GM23248 (cell line): ENCODE data around the gene CCDC69. TPM values are rescaled to one million over a fixed set of nuclear protein-coding genes. Genes with fewer than 3 reads are reported as not detected.

Experiments
- DNase-seq: peaks from one replicate; pipeline ENCODE4 v3.0.0-alpha.2; 2015
- H2AFZ ChIP-seq: fragments of 200-600 bp; sonication (generic); 2 replicates; pipeline ENCODE4 v1.6.1; 2016; ENCODE audit warnings: antibody characterized with exemption
- H3F3A ChIP-seq: fragments of 200-600 bp; sonication (generic); 2 replicates; pipeline ENCODE4 v1.6.1; 2016; ENCODE audit warnings: mild to moderate bottlenecking, antibody characterized with exemption, mixed run types; ENCODE audit not compliant: insufficient read depth
- H3K27ac ChIP-seq: fragments of 200-600 bp; sonication (generic); 2 replicates; pipeline ENCODE4 v1.5.1; 2016; ENCODE audit warnings: mild to moderate bottlenecking
- H3K27me3 ChIP-seq: fragments of 200-600 bp; sonication (generic); replicated peaks from 2 replicates; pipeline ENCODE4 v1.6.1; 2016; ENCODE audit warnings: mild to moderate bottlenecking; ENCODE audit not compliant: insufficient read depth
- H3K36me3 ChIP-seq: fragments of 200-600 bp; sonication (generic); 2 replicates; pipeline ENCODE4 v1.6.1; 2016; ENCODE audit warnings: low read depth, mild to moderate bottlenecking
- H3K4me1 ChIP-seq: fragments of 200-600 bp; sonication (generic); 2 replicates; pipeline ENCODE4 v1.6.1; 2016; ENCODE audit warnings: mild to moderate bottlenecking; ENCODE audit not compliant: insufficient read depth
- H3K4me2 ChIP-seq: fragments of 200-600 bp; sonication (generic); one replicate; pipeline ENCODE4 v1.6.1; 2016; ENCODE audit warnings: mild to moderate bottlenecking; ENCODE audit not compliant: unreplicated experiment
- H3K4me3 ChIP-seq: fragments of 200-600 bp; sonication (generic); 2 replicates; pipeline ENCODE4 v1.5.1; 2016; ENCODE audit warnings: mild to moderate bottlenecking
- H3K79me2 ChIP-seq: fragments of 200-600 bp; sonication (generic); 2 replicates; pipeline ENCODE4 v1.6.1; 2016; ENCODE audit warnings: mild to moderate bottlenecking; ENCODE audit not compliant: insufficient read depth
- H3K9ac ChIP-seq: fragments of 200-600 bp; sonication (generic); 2 replicates; pipeline ENCODE4 v1.6.1; 2016; ENCODE audit warnings: mild to moderate bottlenecking
- H3K9me2 ChIP-seq: fragments of 200-600 bp; sonication (generic); 2 replicates; pipeline ENCODE4 v1.6.1; 2016; ENCODE audit warnings: mixed run types, mild to moderate bottlenecking, moderate library complexity; ENCODE audit not compliant: insufficient read depth
- H3K9me3 ChIP-seq: fragments of 200-600 bp; sonication (generic); one replicate; pipeline ENCODE4 v1.6.1; 2017; ENCODE audit warnings: low read depth
- H4K20me1 ChIP-seq: fragments of 200-600 bp; sonication (generic); 2 replicates; pipeline ENCODE4 v1.6.0; 2016; ENCODE audit not compliant: insufficient read depth
- EZH2 ChIP-seq: fragments of 200-600 bp; sonication (generic); IDR thresholded peaks from 2 replicates; pipeline ENCODE4 v1.6.1; 2018; ENCODE audit warnings: antibody characterized with exemption, mild to moderate bottlenecking; ENCODE audit not compliant: insufficient read depth, poor library complexity, severe bottlenecking
- EZH2phosphoT487 ChIP-seq: fragments of 200-600 bp; sonication (generic); IDR thresholded peaks from 2 replicates; pipeline ENCODE4 v1.6.1; 2018; ENCODE audit warnings: antibody characterized with exemption, moderate library complexity, mild to moderate bottlenecking, low read depth; ENCODE audit not compliant: insufficient read depth
- WGBS, 2 experiments: methylation state at CpG; one replicate each; pipeline ENCODE4 v1.1.6; 2015 to 2017; ENCODE audit warnings: low lambda C conversion rate in 2 of 2, low coverage in 1 of 2; ENCODE audit errors: missing lambda C conversion rate in 2 of 2; 5-methylcytosine and 5-hydroxymethylcytosine counted together
- in situ Hi-C: fragments of 300-500 bp; cut with MboI; formaldehyde crosslinking; loops from 2 replicates; pipeline ENCODE4 v1.15.0; 2020
- polyA plus RNA-seq: library from polyadenylated mRNA; unstranded; fragments of >200 nt; fragmentation: Nextera tagmentation; extraction: Ambion mirVana; gene quantifications from 2 replicates; pipeline ENCODE4 v1.2.1, GENCODE V29; 2016
- total RNA-seq: library from RNA; depleted of rRNA; stranded (reverse); fragments of >200 nt; shearing (Covaris generic); gene quantifications from 2 replicates; pipeline ENCODE4 v1.2.3, GENCODE V29; 2014; rRNA removed

The CCDC69 gene
- total and polyA plus RNA-seq, 2 experiments from 2014 or later, result 0.54 to 0.56 TPM

GRCh38 chr5:151138114-151138513, 85.8 kb downstream of the CCDC69 start:
- no peak for TF ChIP-seq EZH2
- TF ChIP-seq EZH2phosphoT487, result no peak
- in situ Hi-C loops, result no loop called here
- Histone ChIP-seq H3K4me1 (0 out of 2 replicates have a peak, but pooled peaks cover 11% of the 10 kb centered on the region), H3K36me3 (peaks cover 52% of the 10 kb centered on the region), H3F3A (no peaks in the 10 kb centered on the region; the same call in 1 of the 2 replicates), H3K4me2 (no peak overlapping the region), H3K27ac (no peak overlapping the region), H2AFZ (no peak overlapping the region), H4K20me1 (peaks cover 5% of the 10 kb centered on the region; the same call in 1 of the 2 replicates), H3K9me3 (no peaks in the 10 kb centered on the region), H3K4me3 (no peak overlapping the region), H3K27me3 (no peaks in the 10 kb centered on the region), H3K79me2 (peaks cover 51% of the 10 kb centered on the region), H3K9me2 (no peaks in the 10 kb centered on the region), H3K9ac (no peak overlapping the region)
- 91 to 100% methylated on average over 1 of the region's 1 CpG for WGBS, 2 experiments
- DNase-seq, result no peak

- no peaks in the 10 kb centered on the region; the same call in 1 of the 2 replicates for H3F3A ChIP-seq
- no peak overlapping the region for H3K27ac ChIP-seq
- no peak for TF ChIP-seq EZH2
- no peak for TF ChIP-seq EZH2phosphoT487
- H3K27me3 ChIP-seq, result no peaks in the 10 kb centered on the region
- no peak overlapping the region for H2AFZ ChIP-seq
- no peak overlapping the region for H3K4me2 ChIP-seq
- 90 to 92% methylated on average over 10 of the region's 10 CpGs for WGBS, 2 experiments
- no peak overlapping the region for H3K9ac ChIP-seq
- H4K20me1 ChIP-seq, result no peaks in the 10 kb centered on the region; the same call in 1 of the 2 replicates
- in situ Hi-C loops, result no loop called here
- H3K9me2 ChIP-seq, result no peaks in the 10 kb centered on the region
- peaks cover 61% of the 10 kb centered on the region for H3K36me3 ChIP-seq
- peaks cover 42% of the 10 kb centered on the region for H3K79me2 ChIP-seq
- DNase-seq, result no peak
- H3K4me1 ChIP-seq, result 0 out of 2 replicates have a peak, but pooled peaks cover 11% of the 10 kb centered on the region
- no peaks in the 10 kb centered on the region for H3K9me3 ChIP-seq
- no peak overlapping the region for H3K4me3 ChIP-seq
Measured at GRCh38 chr5:151137067-151137825, 86.6 kb downstream of the CCDC69 start.

GRCh38 chr5:151134228-151134627, 89.7 kb downstream of the CCDC69 start:
- no peak overlapping the region for H3K4me2 ChIP-seq
- H3K4me1 ChIP-seq, result no peaks in the 10 kb centered on the region
- no peak overlapping the region for H3K9ac ChIP-seq
- H3K9me2 ChIP-seq, result no peaks in the 10 kb centered on the region
- H3K27me3 ChIP-seq, result no peaks in the 10 kb centered on the region
- H3K36me3 ChIP-seq, result peaks cover 79% of the 10 kb centered on the region
- no peaks in the 10 kb centered on the region; the same call in 1 of the 2 replicates for H4K20me1 ChIP-seq
- no peak for DNase-seq
- H3K9me3 ChIP-seq, result no peaks in the 10 kb centered on the region
- H3K27ac ChIP-seq, result no peak overlapping the region
- 69 to 79% methylated on average over 3 of the region's 3 CpGs for WGBS, 2 experiments
- no peak overlapping the region for H2AFZ ChIP-seq
- H3K79me2 ChIP-seq, result peaks cover 13% of the 10 kb centered on the region
- in situ Hi-C loops, result no loop called here
- H3F3A ChIP-seq, result peaks cover 1% of the 10 kb centered on the region
- TF ChIP-seq EZH2 (no peak), EZH2phosphoT487 (no peak)
- H3K4me3 ChIP-seq, result no peak overlapping the region

GRCh38 chr5:151132963-151133362, 90.9 kb downstream of the CCDC69 start:
- Histone ChIP-seq H3K9me3 (no peaks in the 10 kb centered on the region), H3K4me1 (no peaks in the 10 kb centered on the region), H3K4me2 (no peak overlapping the region), H3K9me2 (no peaks in the 10 kb centered on the region), H3K79me2 (peaks cover 8% of the 10 kb centered on the region; the same call in 1 of the 2 replicates), H2AFZ (no peak overlapping the region), H3K27ac (no peak overlapping the region), H3F3A (peaks cover 5% of the 10 kb centered on the region), H3K36me3 (peaks cover 84% of the 10 kb centered on the region), H3K4me3 (no peak overlapping the region), H3K9ac (no peak overlapping the region), H4K20me1 (no peaks in the 10 kb centered on the region; the same call in 1 of the 2 replicates), H3K27me3 (no peaks in the 10 kb centered on the region)
- TF ChIP-seq EZH2 (no peak), EZH2phosphoT487 (no peak)
- WGBS, 2 experiments, result 76 to 79% methylated on average over 4 of the region's 4 CpGs
- DNase-seq, result no peak
- in situ Hi-C loops, result no loop called here

Other genes starting within 250 kb of the CCDC69 start
- gene GPX3, start 203.5 kb downstream of the CCDC69 start, total RNA-seq, result 2.4 and 3.0 TPM in 2 replicates
- 4.2 and 4.4 TPM in 2 replicates for gene GPX3, start 203.5 kb downstream of the CCDC69 start, polyA plus RNA-seq
- gene TNIP1, start 143.1 kb downstream of the CCDC69 start, total RNA-seq, result 88.8 and 92.1 TPM in 2 replicates
- 43.1 and 43.2 TPM in 2 replicates for gene TNIP1, start 143.1 kb downstream of the CCDC69 start, polyA plus RNA-seq
- gene ANXA6, start 66.3 kb downstream of the CCDC69 start, total RNA-seq, result 384 and 409 TPM in 2 replicates
- gene ANXA6, start 66.3 kb downstream of the CCDC69 start, polyA plus RNA-seq, result 183 and 190 TPM in 2 replicates
- gene GM2A, start 29.1 kb upstream of the CCDC69 start, total RNA-seq, result 21.1 and 23.5 TPM in 2 replicates
- gene GM2A, start 29.1 kb upstream of the CCDC69 start, polyA plus RNA-seq, result 10.5 and 11.2 TPM in 2 replicates
- not detected in 2 replicates for gene SLC36A3, start 79.7 kb upstream of the CCDC69 start, total RNA-seq
- gene SLC36A3, start 79.7 kb upstream of the CCDC69 start, polyA plus RNA-seq, result not detected in 2 replicates
- gene SLC36A2, start 123.5 kb upstream of the CCDC69 start, total RNA-seq, result not detected in 2 replicates
- not detected in 2 replicates for gene SLC36A2, start 123.5 kb upstream of the CCDC69 start, polyA plus RNA-seq
- gene SLC36A1, start 223.5 kb upstream of the CCDC69 start, total RNA-seq, result 10.1 and 13.4 TPM in 2 replicates
- 6.9 and 7.1 TPM in 2 replicates for gene SLC36A1, start 223.5 kb upstream of the CCDC69 start, polyA plus RNA-seq